ENCODE data around the gene NPLOC4.

The NPLOC4 gene

DNA sequence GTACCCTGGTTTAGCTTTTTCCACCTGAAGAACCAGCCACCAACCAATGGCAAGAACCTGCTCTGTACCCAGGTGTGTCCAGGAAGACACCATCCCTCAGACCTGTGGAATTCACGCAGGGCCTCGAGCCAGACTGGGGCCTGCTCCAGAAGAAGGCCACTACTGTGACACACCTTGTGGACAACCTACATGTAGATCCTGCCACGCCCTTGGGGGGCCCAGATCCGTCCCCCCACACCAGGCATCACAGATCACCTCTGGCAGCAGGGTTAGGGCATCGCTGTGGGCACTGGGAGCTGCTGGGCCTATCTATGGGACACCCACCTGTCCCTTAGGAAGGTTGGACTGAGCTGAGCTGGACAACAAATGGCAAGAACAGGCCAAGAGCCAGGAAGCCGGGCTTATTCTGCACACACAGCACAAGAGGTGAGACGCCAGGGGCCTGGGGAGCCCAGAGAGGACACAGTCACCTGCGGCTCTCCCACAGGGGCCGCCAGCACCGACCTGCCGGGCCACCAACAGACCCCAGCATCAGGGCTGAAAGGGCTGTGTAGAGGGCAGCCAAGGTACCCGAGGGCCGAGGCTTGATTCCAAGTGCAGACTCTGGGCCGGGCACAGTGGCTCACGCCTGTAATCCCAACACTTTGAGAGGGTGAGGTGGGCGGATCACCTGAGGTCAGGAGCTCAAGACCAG is 92.5 kb downstream of the NPLOC4 start:
- no peak for DNase-seq

DNA sequence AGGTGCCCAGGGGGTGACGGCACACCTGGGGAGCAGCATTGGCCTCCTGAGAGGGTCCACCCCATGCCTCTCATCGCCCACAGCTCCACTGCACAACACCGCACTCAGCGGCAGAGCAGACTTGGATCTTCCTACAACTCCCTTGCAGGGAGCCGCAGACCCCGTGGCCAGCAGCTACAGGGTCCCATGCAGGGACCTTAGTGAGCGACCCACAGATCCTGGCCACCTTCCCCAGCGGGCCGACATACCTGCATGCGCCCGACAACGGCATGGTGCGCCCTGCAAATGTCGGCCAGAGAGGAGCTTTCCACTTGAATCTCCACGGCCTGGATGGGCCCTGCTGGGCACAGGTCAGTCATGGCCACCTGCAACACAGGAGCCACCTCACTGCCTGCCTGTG is 93.2 kb downstream of the NPLOC4 start:
- DNase-seq: no peak

DNA sequence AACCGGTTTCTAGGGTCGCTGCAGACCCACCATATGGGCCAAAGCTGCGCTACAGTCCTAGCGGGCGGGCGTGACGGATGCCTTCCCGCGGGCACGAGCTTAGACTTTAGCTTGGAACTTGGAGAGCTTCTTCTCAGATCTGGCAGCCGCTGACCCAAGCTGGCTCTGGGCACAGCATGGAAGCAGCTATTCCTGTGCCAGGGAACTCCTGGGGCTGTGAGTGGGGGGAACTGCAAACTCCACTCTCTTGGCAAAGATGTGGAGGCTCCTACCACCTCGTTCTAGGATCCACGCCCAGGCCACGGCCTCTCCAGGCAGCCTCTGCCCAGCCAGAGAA is 93.6 kb downstream of the NPLOC4 start:
- no peak for DNase-seq

DNA sequence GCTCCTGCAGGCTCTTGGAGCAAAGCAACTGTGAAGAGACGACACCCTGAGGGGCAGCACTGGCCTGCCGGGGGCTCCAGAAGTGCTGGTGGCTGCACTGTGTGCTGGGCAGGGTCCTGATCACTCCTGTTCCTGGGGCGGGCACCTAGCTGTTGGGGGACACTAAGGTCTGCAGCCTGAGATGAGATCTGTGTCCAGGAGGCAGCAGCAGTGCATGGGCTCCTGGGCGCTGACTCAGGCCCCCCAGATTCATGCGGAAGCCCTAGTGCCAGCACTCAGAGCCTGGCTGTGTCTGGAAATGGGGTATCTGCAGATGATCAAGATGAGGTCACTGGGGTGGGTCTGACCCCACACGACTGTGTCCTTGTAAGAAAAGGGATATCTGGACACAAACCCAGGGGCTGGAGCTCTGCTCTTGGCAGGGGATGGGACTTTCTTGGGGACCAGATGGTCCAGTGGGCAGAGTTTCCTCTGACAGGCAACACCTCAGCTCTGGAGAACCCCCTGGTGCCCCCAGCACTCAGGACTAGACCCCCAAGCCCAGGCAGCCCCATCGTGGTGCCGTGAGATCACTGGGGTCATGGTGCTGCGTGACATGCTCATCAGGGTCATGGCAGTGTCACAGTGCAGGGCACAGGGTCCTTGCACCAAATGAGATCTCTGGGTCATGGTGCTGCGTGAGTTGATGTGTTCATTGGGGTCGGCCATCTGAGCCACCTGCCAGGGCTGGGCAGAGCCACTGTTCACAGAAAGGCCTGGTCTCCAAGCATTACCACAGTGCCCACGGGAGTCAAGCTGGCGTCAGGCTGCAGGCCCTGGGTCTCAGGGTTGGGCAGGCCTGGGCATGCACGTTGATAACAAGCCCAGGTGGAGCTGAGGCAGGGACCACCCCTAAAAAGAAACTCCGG is 94.2 kb downstream of the NPLOC4 start:
- DNase-seq: no peak

DNA sequence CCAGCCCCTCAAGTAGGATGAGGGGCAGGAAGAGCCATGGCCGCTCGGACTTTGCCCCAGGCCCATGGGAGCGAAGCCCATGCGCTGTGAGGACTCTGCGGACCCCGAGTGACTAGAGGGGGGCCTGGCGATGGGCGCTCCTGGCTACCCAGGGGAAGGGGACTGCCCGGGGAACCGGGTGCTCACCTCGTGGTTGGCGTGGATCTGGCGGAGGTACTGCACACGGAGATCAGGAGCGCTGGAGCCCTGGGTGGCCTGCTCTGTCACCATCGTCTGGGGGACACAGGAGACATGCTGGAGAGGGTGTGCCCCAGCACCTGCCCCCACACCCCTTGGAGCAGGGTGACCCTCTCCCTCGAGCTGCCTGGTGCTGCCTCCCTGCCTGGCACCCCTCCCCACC is 95.8 kb downstream of the NPLOC4 start:
- DNase-seq: no peak

DNA sequence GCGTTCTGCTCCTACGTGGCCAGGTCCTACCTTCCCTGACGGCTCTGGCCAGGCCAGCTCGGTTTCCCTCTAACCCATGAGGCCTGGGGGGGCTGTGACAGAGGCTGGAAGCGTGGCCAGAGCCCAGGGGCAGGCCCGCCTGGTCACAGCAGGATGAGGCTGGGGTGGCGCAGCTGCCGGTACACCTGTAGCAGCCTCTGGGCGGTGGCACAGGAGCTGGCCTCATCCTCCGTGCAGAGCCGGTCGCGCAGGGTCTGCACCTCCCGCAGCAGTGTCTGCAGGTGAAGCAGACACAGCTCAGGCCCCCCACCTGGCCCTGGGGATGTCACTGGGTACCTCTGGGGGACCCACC is 96.3 kb downstream of the NPLOC4 start:
- no peak for DNase-seq

DNA sequence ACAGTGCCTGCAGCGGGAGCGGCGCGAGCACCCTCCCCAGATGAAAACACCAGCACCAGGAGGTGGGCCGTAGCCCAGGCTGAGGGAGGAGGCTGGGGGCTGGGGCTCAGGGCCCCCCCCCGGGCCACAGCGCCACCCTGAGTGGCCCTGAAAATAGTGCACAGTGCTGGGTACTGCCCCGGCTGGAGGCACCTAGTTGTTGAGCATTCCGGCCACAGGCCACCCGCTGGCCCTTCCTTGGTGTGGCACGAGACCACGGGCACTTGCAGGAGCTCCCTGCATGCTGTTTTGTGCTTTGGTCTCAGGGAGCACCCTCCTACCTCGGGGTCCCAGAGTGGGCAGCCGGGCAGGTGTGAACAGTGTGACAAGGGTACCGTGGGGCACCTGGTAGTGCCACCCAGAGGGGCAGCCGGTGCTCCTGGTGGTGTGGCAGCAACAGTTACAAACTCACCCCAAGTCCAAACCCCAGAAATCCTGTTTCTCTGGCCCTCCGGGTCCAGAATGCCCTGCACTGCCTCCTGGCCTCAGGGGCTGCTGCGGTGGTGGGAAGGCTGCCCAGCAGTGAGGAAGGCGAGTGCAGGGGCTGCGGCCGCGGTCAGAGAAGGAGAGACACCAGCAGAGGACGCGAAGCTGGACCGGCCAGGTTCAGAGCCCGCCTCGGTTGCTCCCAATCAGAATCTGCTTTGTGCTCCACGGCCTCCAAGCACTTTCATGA is 96.8 kb downstream of the NPLOC4 start:
- no peak for DNase-seq

DNA sequence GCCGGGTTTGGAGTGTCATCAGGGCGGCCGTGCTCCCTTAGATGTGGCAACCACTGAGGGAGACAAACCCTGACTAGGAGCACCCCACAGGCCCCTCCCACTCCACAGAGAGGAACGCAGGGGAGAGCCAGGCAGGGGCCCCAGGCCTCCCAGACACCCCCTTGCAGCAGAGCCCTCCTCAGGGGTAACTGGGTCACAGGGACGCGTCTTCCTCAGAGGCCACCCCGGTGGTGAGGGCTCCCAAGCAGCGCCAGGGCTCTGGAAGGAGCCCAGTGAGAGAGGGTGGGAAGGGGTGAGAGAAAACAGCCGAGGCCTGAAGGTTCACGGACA is 97.4 kb downstream of the NPLOC4 start:
- DNase-seq: no peak

DNA sequence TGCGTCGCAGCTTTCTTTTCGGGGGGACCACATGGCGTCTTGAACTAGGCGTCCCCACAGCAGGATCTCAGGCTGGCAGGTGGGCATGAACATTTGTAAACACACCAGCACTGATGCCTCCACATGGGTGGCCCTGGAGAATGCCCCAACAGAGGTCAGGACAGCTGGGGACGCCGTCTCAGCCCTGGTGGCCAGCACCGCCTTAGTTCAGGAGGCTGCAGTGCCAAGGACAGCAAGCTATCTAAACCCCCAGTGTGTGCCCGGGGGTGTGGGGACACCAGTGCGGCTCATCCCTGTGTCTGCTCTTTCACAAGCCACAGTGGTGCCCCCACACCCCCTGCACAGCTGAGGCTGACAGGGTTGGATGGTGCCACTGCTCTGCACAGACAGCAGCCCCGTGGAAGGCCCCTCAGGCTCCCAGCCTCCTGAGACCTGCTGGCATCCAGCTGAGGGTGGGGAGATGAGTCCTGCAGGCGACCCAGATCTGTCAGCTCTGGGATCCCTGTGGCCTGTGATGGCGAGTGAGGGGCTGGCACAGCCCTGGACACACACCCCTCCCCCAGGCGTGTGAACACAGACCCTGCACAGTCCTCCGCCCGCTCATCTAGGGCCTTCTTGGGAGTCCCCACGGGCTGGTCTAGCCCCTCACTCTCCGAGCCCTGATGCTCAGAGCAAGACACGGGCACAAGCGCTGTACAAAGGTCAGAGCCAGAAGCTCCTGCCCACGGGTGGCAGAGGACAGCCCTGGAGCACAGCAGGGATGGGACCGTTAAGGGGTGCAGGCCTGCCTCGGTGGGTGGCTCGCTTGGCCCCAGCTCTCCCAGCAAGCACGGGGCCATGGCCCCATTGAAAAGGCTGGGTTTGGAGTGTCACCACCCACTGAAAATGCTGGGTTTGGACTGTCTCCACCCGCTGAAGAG is 98.0 kb downstream of the NPLOC4 start:
- DNase-seq: no peak

DNA sequence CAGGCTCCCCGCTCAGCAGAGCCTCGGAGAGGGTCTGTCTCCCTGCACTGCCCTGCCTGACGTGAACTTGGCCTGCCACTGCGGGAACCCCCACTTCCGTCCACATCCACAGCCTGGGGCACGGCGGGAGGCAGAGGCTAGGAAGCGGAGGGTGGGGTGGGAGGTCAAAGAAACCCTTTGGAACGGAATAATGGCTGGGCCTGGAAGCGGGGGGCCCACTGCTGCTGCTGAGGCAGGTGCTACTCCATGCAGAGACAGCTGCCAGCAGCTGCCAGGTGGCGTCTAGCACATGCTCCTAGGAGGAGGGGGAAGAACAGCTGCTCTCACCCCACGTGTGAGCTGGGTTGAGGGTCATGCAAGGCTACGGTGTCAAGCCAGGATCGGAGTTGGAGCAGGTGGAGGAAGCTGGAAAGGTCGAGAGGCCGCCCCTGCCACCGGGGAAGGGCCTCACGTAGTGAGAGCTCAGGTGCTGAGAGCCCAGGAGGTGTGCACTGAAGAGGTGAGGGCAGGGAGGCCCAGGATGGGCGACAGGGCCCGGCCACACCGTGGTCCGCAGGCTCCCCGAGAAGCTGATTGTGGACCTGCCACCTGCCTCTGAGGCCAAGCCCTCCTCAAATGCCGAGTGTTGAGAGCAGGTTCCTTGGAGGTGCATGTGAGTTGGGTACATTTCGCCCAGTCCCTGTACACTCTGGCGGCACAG is 98.9 kb downstream of the NPLOC4 start:
- no peak for DNase-seq

DNA sequence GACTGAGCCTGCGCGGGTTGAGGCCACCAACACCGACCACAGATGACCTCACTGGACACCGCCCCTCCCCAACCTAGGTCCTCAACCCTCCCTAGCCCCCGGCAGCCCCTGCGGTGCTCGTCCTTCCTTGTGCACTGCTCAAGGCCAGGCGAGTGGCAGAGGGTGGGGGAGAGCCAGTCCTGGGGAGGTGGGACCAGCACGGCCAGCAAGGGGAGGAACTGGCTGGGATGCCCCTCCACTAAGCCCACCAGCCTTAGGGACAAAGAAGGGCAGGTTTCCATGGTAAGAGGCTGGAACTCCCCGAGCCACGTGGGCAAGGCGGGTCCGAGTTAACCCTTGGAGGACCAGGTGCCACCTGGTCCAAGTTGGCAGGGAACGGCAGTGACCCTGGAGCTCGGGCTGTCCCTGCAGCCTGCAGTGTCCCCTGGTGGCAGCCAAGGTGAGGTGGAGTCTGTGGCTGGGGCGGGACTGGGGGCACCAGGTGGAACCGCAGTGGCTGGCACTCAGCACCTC is 99.5 kb downstream of the NPLOC4 start:
- peak; percentile 22 for DNase-seq

DNA sequence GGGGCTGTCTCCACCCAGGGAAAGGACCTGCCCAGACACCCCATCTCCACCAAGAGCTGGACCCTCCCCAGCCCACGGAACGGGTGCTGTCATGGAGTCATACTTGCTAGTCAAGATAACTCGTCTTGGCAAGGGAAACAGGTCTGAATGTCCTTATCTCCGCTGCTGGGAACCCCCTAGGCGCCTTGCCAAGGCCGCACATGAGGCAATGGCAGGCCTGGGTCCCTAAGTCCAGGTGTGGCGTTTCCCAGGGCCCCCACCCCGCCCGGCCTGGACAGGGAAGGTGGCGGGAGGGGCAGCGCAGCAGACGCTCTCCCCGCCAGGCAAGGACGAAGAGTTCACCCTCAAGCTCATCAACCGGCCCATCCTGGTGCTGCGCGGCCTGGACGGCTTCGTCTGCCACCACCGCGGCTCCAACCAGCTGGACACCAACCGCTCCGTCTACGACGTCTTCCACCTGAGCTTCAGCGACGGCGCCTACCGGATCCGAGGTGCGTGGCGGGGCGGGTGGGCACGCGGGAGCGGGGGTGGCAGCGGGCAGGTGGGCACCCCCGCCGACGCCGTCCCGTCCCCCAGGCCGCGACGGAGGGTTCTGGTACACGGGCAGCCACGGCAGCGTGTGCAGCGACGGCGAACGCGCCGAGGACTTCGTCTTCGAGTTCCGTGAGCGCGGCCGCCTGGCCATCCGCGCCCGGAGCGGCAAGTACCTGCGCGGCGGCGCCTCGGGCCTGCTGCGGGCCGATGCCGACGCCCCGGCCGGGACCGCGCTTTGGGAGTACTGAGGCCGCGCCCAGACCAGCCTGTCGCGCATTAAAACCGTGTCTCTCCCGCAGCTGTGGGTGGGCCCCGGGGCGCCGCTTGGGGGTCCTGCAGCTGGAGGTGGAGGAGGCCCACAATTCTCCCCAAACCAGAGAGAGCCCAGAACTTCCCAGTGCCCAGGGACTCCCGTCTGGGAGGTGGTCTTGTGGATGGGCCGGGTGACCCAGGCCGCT is 100.3 kb downstream of the NPLOC4 start:
- DNase-seq: no peak

DNA sequence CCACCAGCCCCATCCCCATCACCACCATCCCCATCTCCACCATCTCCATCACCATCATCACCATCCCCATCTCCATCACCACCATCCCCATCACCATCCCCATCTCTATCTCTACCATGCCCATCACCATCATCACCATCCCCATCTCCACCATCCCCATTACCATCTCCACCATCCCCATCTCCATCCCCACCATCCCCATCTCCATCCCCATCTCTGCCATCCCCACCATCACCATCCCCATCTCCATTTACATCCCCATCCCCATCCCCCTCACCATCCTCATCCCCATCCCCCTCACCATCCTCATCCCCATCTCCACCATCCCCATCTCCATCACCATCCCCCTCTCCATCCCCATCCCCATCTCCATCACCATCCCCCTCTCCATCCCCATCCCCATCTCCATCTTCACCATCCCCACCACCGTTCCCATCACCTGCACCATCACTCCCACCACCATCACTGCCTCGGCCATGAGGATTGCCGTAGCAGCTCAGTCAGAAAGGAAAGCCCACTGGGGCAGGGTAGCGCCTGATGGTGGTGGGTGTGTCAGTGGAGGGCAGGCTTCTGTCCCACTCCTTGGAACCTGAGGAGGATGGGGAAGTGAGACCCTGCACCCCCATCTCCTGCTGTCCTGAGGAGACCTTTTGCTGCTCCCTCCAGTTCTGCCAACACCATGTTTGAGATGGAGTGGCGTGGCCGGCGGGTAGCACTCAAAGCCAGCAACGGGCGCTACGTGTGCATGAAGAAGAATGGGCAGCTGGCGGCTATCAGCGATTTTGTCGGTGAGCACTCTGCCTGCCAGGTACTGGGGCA is 101.2 kb downstream of the NPLOC4 start:
- DNase-seq: no peak

DNA sequence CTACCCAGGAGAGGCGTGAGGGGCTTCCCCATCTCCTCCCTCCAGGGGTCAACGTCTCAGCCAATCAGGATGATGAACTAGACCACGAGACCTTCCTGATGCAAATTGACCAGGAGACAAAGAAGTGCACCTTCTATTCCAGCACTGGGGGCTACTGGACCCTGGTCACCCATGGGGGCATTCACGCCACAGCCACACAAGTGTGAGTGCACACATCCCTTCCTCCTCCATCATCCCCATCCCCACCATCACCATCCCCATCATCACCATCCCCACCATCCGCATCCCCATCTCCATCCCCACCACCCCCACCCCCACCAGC is 101.9 kb downstream of the NPLOC4 start:
- DNase-seq: no peak

DNA sequence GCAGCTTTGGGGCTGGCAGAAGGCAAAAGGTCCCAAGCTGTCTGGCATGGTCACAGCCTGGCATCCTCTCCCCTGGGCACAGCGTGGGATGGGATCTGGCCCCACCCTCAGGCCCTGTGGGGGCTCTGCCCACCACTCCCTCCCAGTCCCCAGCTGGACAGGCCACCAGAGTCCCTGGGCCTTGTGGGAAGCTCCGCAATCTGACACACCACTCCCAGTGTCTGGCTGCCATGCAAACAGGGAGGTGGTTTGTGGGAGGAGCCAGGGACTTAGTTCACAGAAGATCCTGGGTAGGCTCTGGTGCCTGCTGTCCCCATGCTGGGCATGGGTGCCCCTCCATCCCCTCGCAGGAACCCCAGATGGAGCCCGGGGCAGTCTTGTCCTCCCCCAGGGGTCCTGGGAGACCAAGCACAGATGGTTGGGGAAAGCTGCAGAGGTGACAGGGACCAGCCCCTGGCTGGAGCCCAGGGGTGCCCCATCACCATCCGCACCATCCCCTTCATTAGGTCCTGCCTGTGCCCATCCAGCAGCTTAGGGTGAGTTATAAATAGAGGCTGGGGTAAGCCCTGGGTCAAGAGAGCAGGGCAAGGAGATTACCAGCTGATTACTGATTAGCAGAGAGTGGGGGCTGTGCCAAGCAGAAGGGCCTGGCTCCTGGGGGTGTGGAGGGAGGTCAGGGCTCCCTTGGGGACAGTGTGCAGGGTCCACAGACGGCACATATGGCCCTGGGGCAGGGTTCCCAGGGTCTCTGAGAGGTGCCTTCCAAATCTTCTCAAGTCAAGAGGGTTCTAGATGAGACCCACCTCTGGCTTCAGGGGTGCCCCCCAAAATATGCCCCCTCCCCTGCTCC is 102.5 kb downstream of the NPLOC4 start:
- no peak for DNase-seq

DNA sequence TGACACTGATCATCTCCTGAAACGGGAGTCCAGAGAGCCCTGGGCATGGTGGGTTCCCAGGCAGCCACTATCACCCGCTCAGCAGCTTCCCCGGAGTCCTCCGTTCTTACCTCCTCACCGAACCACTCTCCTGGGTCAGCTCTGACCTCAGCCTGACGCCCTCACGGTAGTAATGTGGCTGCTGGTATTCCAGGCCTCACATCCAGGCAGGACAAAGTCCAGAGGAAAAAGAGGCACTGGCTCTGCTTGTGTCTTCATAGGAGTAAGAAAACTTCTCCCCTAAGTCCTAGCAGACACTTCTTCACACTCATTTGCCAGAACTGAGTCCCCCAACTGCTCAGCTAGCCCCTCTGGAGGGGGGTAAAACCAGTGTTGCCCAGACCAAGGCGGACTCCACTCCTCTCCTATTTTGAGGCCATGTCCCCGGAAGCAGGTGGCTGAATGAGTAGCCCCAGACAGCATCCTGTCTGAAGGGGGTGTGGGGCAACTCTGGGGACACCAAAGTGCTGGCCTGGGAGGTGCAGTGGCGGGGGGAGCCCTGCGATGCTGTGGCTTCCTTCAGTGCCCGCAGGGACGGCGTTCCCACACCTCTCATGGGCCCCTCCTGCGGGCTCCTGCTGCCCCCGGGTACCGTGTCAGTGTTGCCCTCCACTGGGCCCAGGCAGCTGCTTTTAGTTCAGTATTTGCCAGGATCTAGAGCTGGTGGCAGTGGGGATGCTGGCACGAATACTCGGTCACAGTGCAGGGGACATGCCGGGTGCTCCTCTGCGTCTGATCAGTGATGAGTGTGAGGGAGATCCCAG is 103.4 kb downstream of the NPLOC4 start:
- no peak for DNase-seq

DNA sequence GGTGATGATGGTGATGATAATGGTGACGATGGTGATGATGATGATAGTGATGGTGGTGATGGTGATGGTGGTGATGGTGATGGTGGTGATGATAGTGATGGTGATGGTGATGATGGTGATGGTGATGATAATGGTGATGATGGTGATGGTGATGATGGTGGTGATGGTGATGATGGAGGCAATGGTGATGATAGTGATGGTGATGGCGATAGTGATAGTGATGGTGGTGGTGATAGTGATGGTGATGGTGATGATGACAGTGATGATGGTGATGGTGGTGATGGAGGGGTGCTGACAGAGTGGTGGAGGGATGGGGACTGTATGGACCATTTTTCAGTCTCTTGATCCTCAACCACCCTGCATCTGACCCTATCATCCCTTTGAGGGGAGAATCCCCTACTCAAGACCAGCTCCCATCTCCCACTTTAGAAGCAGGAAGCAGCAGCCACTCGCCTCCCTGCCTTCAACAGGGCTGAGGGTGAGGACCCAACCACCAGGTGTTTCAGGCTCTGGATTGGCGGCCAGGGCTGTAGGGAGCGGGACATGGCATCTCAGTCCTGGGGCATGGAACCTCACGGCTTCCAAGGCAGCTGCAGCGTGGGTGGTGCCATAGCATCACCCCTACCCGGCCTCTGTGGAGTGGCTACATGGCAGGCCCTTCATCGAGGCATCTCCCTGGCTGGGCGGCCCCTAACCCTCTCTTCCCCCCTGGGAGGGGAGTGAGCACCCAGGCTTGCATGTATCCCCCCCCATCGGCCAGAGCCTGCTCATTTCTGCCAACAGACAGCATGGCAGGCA is 104.2 kb downstream of the NPLOC4 start:
- DNase-seq: no peak
